Mammary epithelial cell (primary cell): ENCODE measurements around the gene TMTC2.

Experiments used
- EZH2 ChIP-seq: IDR thresholded peaks from 2 replicates; pipeline ENCODE4 v1.6.1; 2012; ENCODE audit warnings: low read length, inconsistent platforms, borderline replicate concordance
- TF ChIP-seq, protein P1 (sequence below), 2 donors: IDR thresholded peaks in 1 of 2; conservative IDR thresholded peaks in 1 of 2; 2 replicates each; pipeline ENCODE4 v1.5.1; 2011 to 2012; ENCODE audit warnings: inconsistent platforms in 2 of 2, low read length in 2 of 2, mild to moderate bottlenecking in 2 of 2, control low read depth in 1 of 2, low read depth in 1 of 2; ENCODE audit not compliant: insufficient read depth in 1 of 2; ENCODE audit errors: extremely low read depth in 1 of 2

DNA sequence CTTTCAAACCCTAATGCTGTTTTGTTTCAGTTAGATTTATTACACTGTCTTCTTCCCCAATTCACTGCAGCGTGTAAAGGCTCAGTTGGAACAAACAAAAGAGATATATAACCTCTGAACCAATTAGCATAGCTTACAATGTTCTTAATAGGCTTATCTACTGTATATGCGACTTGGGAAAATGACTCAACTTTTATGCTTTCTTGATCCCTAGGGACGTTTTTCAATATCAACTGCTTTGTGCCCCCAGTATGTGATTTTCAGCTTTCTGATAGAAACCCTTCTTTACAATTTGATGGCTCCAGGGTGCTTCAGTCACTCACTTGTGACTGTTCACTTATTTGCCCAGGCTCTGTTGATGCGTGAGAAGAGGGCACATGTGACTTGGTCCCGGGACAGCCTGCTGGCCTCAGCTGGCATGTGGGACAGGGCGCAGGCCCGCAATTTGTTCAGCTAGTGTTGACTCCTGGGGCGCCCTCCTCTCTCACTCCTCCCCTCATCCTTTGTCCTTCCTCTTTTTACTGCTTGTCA lies 107.1 kb downstream of the TMTC2 start:
- TF ChIP-seq, protein P1, sequence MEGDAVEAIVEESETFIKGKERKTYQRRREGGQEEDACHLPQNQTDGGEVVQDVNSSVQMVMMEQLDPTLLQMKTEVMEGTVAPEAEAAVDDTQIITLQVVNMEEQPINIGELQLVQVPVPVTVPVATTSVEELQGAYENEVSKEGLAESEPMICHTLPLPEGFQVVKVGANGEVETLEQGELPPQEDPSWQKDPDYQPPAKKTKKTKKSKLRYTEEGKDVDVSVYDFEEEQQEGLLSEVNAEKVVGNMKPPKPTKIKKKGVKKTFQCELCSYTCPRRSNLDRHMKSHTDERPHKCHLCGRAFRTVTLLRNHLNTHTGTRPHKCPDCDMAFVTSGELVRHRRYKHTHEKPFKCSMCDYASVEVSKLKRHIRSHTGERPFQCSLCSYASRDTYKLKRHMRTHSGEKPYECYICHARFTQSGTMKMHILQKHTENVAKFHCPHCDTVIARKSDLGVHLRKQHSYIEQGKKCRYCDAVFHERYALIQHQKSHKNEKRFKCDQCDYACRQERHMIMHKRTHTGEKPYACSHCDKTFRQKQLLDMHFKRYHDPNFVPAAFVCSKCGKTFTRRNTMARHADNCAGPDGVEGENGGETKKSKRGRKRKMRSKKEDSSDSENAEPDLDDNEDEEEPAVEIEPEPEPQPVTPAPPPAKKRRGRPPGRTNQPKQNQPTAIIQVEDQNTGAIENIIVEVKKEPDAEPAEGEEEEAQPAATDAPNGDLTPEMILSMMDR (conservative IDR thresholded peaks at IDR 0.05 in 1 of 2, IDR thresholded peaks at IDR 0.05 in 1 of 2; ENCODE audit: extremely low read depth in 1 of 2, insufficient read depth in 1 of 2, low read depth in 1 of 2, low read length in 2 of 2), result no peak
- TF ChIP-seq EZH2, result no peak
